SK-N-SH (cell line): ENCODE data around the gene NCAM2. TPM values are rescaled to one million over a fixed set of nuclear protein-coding genes. Genes with fewer than 3 reads are reported as not detected.

Source experiments
- CTCF ChIA-PET: fragments of 300-600, 350-600 bp; formaldehyde crosslinking; extraction: SDS; loops from one replicate; lab custom pipeline; 2021; lab: Yijun Ruan, JAX
- POLR2A ChIA-PET: fragments of 350-600 bp; sonication (Branson Sonifier 250); formaldehyde crosslinking; extraction: SDS; loops from one replicate; lab custom pipeline; 2020; ENCODE audit warnings: antibody characterized with exemption, inconsistent platforms; lab: Yijun Ruan, JAX
- DNase-seq: peaks from one replicate; pipeline ENCODE4 v3.0.0; 2012
- H2AFZ ChIP-seq: fragments of 200-600 bp; sonication (generic); 2 replicates; pipeline ENCODE4 v1.8.1; 2016; ENCODE audit warnings: antibody characterized with exemption, mild to moderate bottlenecking, low read depth
- H3F3A ChIP-seq: fragments of 200-600 bp; sonication (generic); replicated peaks from 2 replicates; pipeline ENCODE3; 2016; ENCODE audit warnings: antibody characterized with exemption, mild to moderate bottlenecking; ENCODE audit not compliant: insufficient read depth
- H3K27ac ChIP-seq, 2 experiments: fragments of 200-500 bp in 1 of 2; fragments of 200-600 bp in 1 of 2; sonication (Bioruptor generic) in 1 of 2; sonication (generic), shearing (Covaris generic) in 1 of 2; 2 replicates each; pipeline versions ENCODE4 v1.5.1 to v1.6.1; 2014 to 2016; ENCODE audit warnings: low read depth in 2 of 2, inconsistent platforms in 1 of 2, low read length in 1 of 2, mild to moderate bottlenecking in 1 of 2, mixed read lengths in 1 of 2
- H3K27me3 ChIP-seq: fragments of 200-600 bp; sonication (generic), shearing (Covaris generic); 2 replicates; pipeline ENCODE4 v1.6.1; 2016; ENCODE audit warnings: mixed run types; ENCODE audit not compliant: insufficient read depth
- H3K36me3 ChIP-seq, 2 experiments: fragments of 200-500 bp in 1 of 2; fragments of 200-600 bp in 1 of 2; sonication (Bioruptor generic) in 1 of 2; sonication (generic) in 1 of 2; replicated peaks in 1 of 2; 2 replicates each; pipeline versions ENCODE3 to v1.5.1; 2014 to 2016; ENCODE audit warnings: low read length in 1 of 2, mild to moderate bottlenecking in 1 of 2; ENCODE audit not compliant: insufficient read depth in 2 of 2, control insufficient read depth in 1 of 2
- H3K4me1 ChIP-seq, 2 experiments: fragments of 200-500 bp in 1 of 2; fragments of 200-600 bp in 1 of 2; sonication (Bioruptor generic) in 1 of 2; sonication (generic), shearing (Covaris generic) in 1 of 2; 2 replicates each; pipeline versions ENCODE4 v1.5.1 to v1.6.1; 2014 to 2016; ENCODE audit warnings: low read depth in 1 of 2, low read length in 1 of 2, mixed run types in 1 of 2; ENCODE audit not compliant: insufficient read depth in 2 of 2, control insufficient read depth in 1 of 2
- H3K4me2 ChIP-seq: fragments of 200-600 bp; sonication (generic), shearing (Covaris generic); 2 replicates; pipeline ENCODE4 v1.6.1; 2017; ENCODE audit warnings: mixed run types
- H3K4me3 ChIP-seq, 2 experiments: fragments of 200-500 bp in 1 of 2; fragments of 200-600 bp in 1 of 2; sonication (Bioruptor generic) in 1 of 2; sonication (generic), shearing (Covaris generic) in 1 of 2; 2 replicates each; pipeline versions ENCODE4 v1.5.1 to v1.8.1; 2014 to 2016; ENCODE audit warnings: low read depth in 2 of 2, inconsistent platforms in 1 of 2, low read length in 1 of 2, mild to moderate bottlenecking in 1 of 2, mixed read lengths in 1 of 2, moderate library complexity in 1 of 2
- H3K79me2 ChIP-seq: fragments of 200-600 bp; sonication (generic); 2 replicates; pipeline ENCODE4 v1.8.1; 2017; ENCODE audit warnings: mild to moderate bottlenecking; ENCODE audit not compliant: insufficient read depth
- H3K9ac ChIP-seq: fragments of 200-600 bp; sonication (generic); 2 replicates; pipeline ENCODE4 v1.6.1; 2017; ENCODE audit warnings: mixed run types
- H3K9me2 ChIP-seq: fragments of 200-600 bp; sonication (generic); 2 replicates; pipeline ENCODE4 v1.6.1; 2017; ENCODE audit warnings: mixed run types
- H3K9me3 ChIP-seq: fragments of 200-600 bp; sonication (generic); 2 replicates; pipeline ENCODE4 v1.6.1; 2017; ENCODE audit warnings: mixed run types, mild to moderate bottlenecking, moderate library complexity
- H4K20me1 ChIP-seq: fragments of 200-600 bp; sonication (generic); 2 replicates; pipeline ENCODE4 v1.6.1; 2017; ENCODE audit warnings: mild to moderate bottlenecking, mixed run types; ENCODE audit not compliant: insufficient read depth
- CHD2 ChIP-seq: fragments of 150-350 bp; IDR thresholded peaks from 2 replicates; pipeline ENCODE4 v1.6.1; 2018; ENCODE audit warnings: low read length; ENCODE audit not compliant: partially characterized antibody
- ELF1 ChIP-seq: IDR thresholded peaks from 2 replicates; pipeline ENCODE4 v1.4.0; 2012
- EP300 ChIP-seq, 2 experiments: IDR thresholded peaks; 2 replicates each; pipeline versions ENCODE4 v1.4.0 to v1.6.1; 2012; ENCODE audit warnings: borderline replicate concordance in 1 of 2, low read depth in 1 of 2, low read length in 1 of 2
- EZH2phosphoT487 ChIP-seq: fragments of 200-600 bp; sonication (generic); IDR thresholded peaks from 2 replicates; pipeline ENCODE4 v1.6.1; 2017; ENCODE audit warnings: low read depth, mixed run types, mild to moderate bottlenecking, antibody characterized with exemption, moderate library complexity, borderline replicate concordance
- FOXJ3 ChIP-seq: sonication (generic); formaldehyde crosslinking; IDR thresholded peaks from 2 replicates; pipeline ENCODE4 v1.5.1; 2020; ENCODE audit warnings: mild to moderate bottlenecking, missing genetic modification reagents
- FOXM1 ChIP-seq: IDR thresholded peaks from 2 replicates; pipeline ENCODE4 v1.4.0; 2012; ENCODE audit warnings: low read depth, mild to moderate bottlenecking
- GABPA ChIP-seq: IDR thresholded peaks from 2 replicates; pipeline ENCODE4 v1.4.0; 2012; ENCODE audit warnings: low read depth, mild to moderate bottlenecking
- GATA2 ChIP-seq: sonication (generic); formaldehyde crosslinking; IDR thresholded peaks from 2 replicates; pipeline ENCODE4 v1.5.0; 2020; ENCODE audit warnings: mild to moderate bottlenecking, missing genetic modification reagents
- JUND ChIP-seq: IDR thresholded peaks from 2 replicates; pipeline ENCODE4 v1.4.0; 2012
- NFIC ChIP-seq: IDR thresholded peaks from 2 replicates; pipeline ENCODE4 v1.4.0; 2012; ENCODE audit warnings: borderline replicate concordance
- POLR2AphosphoS5 ChIP-seq: IDR thresholded peaks from 2 replicates; pipeline ENCODE4 v1.6.1; 2012; ENCODE audit warnings: low read depth, low read length
- RFX5 ChIP-seq: IDR thresholded peaks from 2 replicates; pipeline ENCODE4 v1.6.1; 2012; ENCODE audit warnings: mild to moderate bottlenecking, improper control_type of control experiment, low read length
- RXRA ChIP-seq: IDR thresholded peaks from 2 replicates; pipeline ENCODE4 v1.4.0; 2012; ENCODE audit warnings: low read depth, mild to moderate bottlenecking, borderline replicate concordance
- SMC3 ChIP-seq: IDR thresholded peaks from 2 replicates; pipeline ENCODE4 v1.6.1; 2012; ENCODE audit warnings: low read depth, low read length, improper control_type of control experiment
- TAF1 ChIP-seq: IDR thresholded peaks from 2 replicates; pipeline ENCODE4 v1.6.1; 2012; ENCODE audit warnings: low read depth, mild to moderate bottlenecking, low read length, moderate library complexity, borderline replicate concordance
- TCF12 ChIP-seq: IDR thresholded peaks from 2 replicates; pipeline ENCODE4 v1.4.0; 2012
- WGBS: methylation state at CpG from one replicate; pipeline ENCODE4 v1.1.6; 2017; ENCODE audit warnings: low lambda C conversion rate; 5-methylcytosine and 5-hydroxymethylcytosine counted together
- polyA plus RNA-seq, 3 experiments: library from polyadenylated mRNA; depleted of rRNA; stranded (reverse); fragments of >200 nt; gene quantifications; 2 replicates each; pipeline ENCODE4 v1.2.3, GENCODE V29; 2012
- TF ChIP-seq, protein P1 (sequence below): IDR thresholded peaks from 2 replicates; pipeline ENCODE4 v1.4.0; 2012; ENCODE audit warnings: low read depth, borderline replicate concordance
- TF ChIP-seq, protein P2 (sequence below): fragments of 150-350 bp; IDR thresholded peaks from 2 replicates; pipeline ENCODE4 v1.6.1; 2016; ENCODE audit warnings: mild to moderate bottlenecking, low read depth, low read length
- TF ChIP-seq, protein P3 (sequence below): fragments of 150-350 bp; IDR thresholded peaks from 2 replicates; pipeline ENCODE4 v1.6.1; 2017; ENCODE audit warnings: antibody characterized with exemption, low read length, low read depth, borderline replicate concordance
- TF ChIP-seq, protein P4 (sequence below): IDR thresholded peaks from 2 replicates; pipeline ENCODE4 v1.6.1; 2012; ENCODE audit warnings: mild to moderate bottlenecking, low read depth, low read length, moderate library complexity

Gene NCAM2
- polyA plus RNA-seq, 1 of the 3 experiments (the other 2 are of a cell fraction), result 2.1 TPM

DNA sequence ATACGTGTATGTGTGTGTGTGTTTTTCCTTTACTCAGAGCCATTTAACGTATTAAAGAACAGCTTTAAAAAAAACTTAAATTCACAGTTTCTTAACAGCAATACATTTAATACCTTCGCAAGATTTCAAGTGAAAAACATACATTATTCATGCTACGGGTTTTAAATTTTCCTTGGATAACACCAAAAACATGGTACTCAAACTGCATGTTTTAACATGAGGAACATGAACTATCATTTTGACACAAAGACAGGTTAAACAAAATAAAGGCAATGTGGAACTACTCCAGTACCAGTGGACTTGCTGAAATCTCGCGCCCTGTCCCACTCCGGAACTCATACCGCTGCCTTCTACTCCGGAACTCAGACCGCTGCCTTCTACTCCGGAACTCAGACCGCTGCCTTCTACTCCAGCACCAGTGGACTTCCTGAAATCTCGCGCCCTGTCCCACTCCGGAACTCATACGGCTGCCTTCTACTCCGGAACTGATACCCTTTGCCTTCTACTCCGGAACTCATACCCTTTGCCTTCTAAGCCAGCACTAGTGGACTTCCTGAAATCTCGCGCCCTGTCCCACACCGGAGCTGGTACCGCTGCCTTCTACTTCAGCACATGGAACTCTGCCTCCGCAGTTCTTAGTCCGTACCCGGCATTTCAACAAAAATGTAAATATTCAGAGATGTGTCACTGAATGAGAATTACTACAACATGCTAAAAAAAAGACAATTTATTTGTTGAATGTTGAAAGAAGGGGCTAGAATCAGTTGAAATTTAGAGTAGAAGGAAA lies 148.6 kb downstream of the NCAM2 start:
- Histone ChIP-seq H3K4me1 (no peaks in the 10 kb centered on the region), H3K79me2 (no peaks in the 10 kb centered on the region), H3K4me3 (no peak overlapping the region), H3K36me3 (no peaks in the 10 kb centered on the region), H3K9ac (no peak overlapping the region), H4K20me1 (no peaks in the 10 kb centered on the region), H3K27ac (no peak overlapping the region), H3K27me3 (no peaks in the 10 kb centered on the region), H2AFZ (no peak overlapping the region), H3K4me2 (no peak overlapping the region), H3K9me2 (no peaks in the 10 kb centered on the region), H3K9me3 (no peaks in the 10 kb centered on the region), H3F3A (peaks cover 5% of the 10 kb centered on the region)
- CTCF ChIA-PET, result no interaction called here
- no peak for DNase-seq
- POLR2A ChIA-PET, result no interaction called here
- 87% methylated on average over 25 of the region's 25 CpGs for WGBS
- no peak for TF ChIP-seq NFIC
- TF ChIP-seq, protein P1, sequence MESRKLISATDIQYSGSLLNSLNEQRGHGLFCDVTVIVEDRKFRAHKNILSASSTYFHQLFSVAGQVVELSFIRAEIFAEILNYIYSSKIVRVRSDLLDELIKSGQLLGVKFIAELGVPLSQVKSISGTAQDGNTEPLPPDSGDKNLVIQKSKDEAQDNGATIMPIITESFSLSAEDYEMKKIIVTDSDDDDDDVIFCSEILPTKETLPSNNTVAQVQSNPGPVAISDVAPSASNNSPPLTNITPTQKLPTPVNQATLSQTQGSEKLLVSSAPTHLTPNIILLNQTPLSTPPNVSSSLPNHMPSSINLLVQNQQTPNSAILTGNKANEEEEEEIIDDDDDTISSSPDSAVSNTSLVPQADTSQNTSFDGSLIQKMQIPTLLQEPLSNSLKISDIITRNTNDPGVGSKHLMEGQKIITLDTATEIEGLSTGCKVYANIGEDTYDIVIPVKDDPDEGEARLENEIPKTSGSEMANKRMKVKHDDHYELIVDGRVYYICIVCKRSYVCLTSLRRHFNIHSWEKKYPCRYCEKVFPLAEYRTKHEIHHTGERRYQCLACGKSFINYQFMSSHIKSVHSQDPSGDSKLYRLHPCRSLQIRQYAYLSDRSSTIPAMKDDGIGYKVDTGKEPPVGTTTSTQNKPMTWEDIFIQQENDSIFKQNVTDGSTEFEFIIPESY, result no peak
- no peak for TF ChIP-seq POLR2AphosphoS5
- no peak for TF ChIP-seq SMC3
- no peak for TF ChIP-seq GABPA
- no peak for TF ChIP-seq ELF1
- no peak for TF ChIP-seq EP300 (IDR thresholded peaks at IDR 0.05; ENCODE audit: borderline replicate concordance in 1 of 2, low read depth in 1 of 2, low read length in 1 of 2)
- no peak for TF ChIP-seq FOXJ3 (CRISPR knock-in tag)
- TF ChIP-seq, protein P2, sequence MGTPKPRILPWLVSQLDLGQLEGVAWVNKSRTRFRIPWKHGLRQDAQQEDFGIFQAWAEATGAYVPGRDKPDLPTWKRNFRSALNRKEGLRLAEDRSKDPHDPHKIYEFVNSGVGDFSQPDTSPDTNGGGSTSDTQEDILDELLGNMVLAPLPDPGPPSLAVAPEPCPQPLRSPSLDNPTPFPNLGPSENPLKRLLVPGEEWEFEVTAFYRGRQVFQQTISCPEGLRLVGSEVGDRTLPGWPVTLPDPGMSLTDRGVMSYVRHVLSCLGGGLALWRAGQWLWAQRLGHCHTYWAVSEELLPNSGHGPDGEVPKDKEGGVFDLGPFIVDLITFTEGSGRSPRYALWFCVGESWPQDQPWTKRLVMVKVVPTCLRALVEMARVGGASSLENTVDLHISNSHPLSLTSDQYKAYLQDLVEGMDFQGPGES, result no peak
- no peak for TF ChIP-seq JUND
- TF ChIP-seq, protein P3, sequence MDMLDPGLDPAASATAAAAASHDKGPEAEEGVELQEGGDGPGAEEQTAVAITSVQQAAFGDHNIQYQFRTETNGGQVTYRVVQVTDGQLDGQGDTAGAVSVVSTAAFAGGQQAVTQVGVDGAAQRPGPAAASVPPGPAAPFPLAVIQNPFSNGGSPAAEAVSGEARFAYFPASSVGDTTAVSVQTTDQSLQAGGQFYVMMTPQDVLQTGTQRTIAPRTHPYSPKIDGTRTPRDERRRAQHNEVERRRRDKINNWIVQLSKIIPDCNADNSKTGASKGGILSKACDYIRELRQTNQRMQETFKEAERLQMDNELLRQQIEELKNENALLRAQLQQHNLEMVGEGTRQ, result no peak
- no peak for TF ChIP-seq EZH2phosphoT487
- TF ChIP-seq CHD2, result no peak
- no peak for TF ChIP-seq RFX5
- TF ChIP-seq, protein P4, sequence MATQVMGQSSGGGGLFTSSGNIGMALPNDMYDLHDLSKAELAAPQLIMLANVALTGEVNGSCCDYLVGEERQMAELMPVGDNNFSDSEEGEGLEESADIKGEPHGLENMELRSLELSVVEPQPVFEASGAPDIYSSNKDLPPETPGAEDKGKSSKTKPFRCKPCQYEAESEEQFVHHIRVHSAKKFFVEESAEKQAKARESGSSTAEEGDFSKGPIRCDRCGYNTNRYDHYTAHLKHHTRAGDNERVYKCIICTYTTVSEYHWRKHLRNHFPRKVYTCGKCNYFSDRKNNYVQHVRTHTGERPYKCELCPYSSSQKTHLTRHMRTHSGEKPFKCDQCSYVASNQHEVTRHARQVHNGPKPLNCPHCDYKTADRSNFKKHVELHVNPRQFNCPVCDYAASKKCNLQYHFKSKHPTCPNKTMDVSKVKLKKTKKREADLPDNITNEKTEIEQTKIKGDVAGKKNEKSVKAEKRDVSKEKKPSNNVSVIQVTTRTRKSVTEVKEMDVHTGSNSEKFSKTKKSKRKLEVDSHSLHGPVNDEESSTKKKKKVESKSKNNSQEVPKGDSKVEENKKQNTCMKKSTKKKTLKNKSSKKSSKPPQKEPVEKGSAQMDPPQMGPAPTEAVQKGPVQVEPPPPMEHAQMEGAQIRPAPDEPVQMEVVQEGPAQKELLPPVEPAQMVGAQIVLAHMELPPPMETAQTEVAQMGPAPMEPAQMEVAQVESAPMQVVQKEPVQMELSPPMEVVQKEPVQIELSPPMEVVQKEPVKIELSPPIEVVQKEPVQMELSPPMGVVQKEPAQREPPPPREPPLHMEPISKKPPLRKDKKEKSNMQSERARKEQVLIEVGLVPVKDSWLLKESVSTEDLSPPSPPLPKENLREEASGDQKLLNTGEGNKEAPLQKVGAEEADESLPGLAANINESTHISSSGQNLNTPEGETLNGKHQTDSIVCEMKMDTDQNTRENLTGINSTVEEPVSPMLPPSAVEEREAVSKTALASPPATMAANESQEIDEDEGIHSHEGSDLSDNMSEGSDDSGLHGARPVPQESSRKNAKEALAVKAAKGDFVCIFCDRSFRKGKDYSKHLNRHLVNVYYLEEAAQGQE, result no peak
- no peak for TF ChIP-seq GATA2 (CRISPR knock-in tag)
- no peak for TF ChIP-seq FOXM1
- no peak for TF ChIP-seq RXRA
- no peak for TF ChIP-seq TAF1
- no peak for TF ChIP-seq TCF12
